ENCODE measurements around the gene ANAPC13.

The ANAPC13 gene

GRCh38 chr3:134447351-134447750, 38.4 kb downstream of the ANAPC13 start:
- DNase-seq, result no peak

GRCh38 chr3:134446800-134447199, 39.0 kb downstream of the ANAPC13 start:
- no peak for DNase-seq

DNA sequence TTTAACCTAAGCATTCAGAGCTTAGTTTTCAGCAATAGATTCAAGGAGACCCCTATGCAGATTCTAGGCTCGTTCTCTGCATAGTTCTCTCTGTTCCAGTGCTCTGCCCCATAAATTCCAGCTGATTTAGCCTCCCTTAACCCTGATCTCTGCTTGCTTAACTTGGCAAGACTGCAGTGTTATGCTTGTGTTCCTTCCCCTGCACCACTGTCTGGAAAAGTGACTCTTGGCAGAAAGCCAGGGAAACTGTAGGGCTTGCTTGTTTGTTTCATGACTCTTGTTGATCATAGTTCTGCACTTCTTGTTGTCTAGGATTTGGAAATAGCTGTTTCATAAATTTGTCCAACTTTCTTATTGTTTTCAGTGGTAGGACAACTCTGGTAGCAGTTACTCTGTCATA, 40.1 kb downstream of the ANAPC13 start:
- no peak for DNase-seq

- DNase-seq, result no peak
Measured at GRCh38 chr3:134445095-134445494, 40.7 kb downstream of the ANAPC13 start.

GRCh38 chr3:134441821-134442220, 44.0 kb downstream of the ANAPC13 start:
- no peak for DNase-seq

- no peak for DNase-seq
Measured at GRCh38 chr3:134441321-134441720, 44.5 kb downstream of the ANAPC13 start.

DNA sequence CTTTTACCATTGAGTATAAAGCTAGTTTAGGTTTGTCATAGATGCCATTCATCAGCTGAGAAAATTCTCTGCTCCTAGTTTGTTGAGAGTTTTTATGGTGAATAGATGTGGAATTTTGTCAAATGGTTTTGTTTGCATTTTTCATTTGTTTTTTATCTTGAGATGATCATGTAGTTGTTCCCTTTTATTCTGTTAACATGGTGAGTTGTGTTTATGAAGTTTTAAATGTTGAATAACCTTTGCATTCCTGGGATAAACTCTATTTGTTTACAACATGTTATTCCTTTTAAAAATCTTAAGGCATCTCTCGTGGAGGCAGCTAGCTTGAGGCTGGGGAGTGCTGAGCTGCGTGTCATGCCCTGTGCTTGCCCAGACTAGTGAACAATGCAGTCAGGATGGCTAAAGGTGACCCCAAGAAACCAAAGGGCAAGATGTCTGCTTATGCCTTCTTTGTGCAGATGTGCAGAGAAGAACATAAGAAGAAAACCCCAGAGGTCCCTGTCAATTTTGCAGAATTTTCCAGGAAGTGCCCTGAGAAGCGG, 48.5 kb downstream of the ANAPC13 start:
- no peak for DNase-seq

DNA sequence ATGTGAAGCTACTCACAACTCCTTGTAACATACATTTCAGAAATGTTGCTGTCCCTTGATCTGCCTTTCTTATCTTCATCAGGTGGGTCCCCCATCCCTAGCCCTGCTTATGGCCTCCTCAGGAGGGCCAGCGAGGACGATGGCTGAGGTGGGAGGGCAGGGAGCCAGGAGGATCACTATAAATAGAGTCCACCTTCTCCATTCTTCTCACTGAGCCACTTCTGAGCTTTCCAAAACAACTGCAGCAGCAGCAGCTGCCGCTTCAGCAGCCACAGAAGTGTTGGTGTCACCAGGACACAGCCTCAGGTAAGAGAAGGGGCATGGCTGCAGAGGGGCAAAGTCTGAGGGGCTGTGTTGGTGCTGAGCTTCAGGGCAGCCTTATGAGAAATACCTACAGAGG, 53.5 kb downstream of the ANAPC13 start:
- peak; percentile 36 for DNase-seq

- DNase-seq, result peak; percentile 51
Measured at GRCh38 chr3:134430950-134431445, 54.8 kb downstream of the ANAPC13 start.

DNA sequence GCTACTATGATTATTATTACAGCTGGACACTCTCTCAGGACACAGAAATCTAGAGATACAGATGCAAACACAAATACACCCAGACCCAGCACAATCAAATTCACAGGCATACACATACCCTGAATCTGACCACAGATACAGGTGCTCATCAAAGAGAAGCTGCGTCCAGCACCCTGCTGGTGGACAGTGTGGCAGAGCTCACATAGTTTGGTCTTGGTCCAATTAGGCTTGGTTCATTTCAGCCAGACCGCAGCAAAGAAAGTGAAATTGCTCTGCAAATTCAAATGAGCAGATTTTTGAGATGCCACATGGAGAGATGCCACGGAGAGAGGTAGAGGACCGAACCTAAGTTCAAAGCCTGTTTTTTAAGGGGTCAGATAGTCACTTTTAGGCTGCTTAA, 55.6 kb downstream of the ANAPC13 start:
- no peak for DNase-seq

- DNase-seq, result no peak
Measured at GRCh38 chr3:134428401-134428800, 57.4 kb downstream of the ANAPC13 start.
